GM20431 (cell line): ENCODE measurements around the gene HAPLN3.

Source experiments
- in situ Hi-C: fragments of 300-500 bp; cut with MseI, MboI; formaldehyde crosslinking; loops from one replicate; pipeline ENCODE4 v1.15.0; 2020; ENCODE audit warnings: low sequenced_read_pairs; ENCODE audit not compliant: unreplicated experiment

Gene HAPLN3

GRCh38 chr15:88872106-88872505, 23.2 kb downstream of the HAPLN3 start:
- in situ Hi-C loops = no loop called here

GRCh38 chr15:88871313-88871712, 24.0 kb downstream of the HAPLN3 start:
- in situ Hi-C loops = no loop called here

- in situ Hi-C loops = no loop called here
These were observed 29.0 kb downstream of the HAPLN3 start for GRCh38 chr15:88866295-88866881.

GRCh38 chr15:88865498-88866099, 29.7 kb downstream of the HAPLN3 start:
- in situ Hi-C loops = no loop called here

- in situ Hi-C loops = no loop called here
These were observed 30.4 kb downstream of the HAPLN3 start for GRCh38 chr15:88864861-88865497.

- in situ Hi-C loops = no loop called here
These were observed 31.9 kb downstream of the HAPLN3 start for GRCh38 chr15:88863412-88863811.

GRCh38 chr15:88860212-88860611, 35.1 kb downstream of the HAPLN3 start:
- in situ Hi-C loops = no loop called here

- in situ Hi-C loops = no loop called here
These were observed 35.8 kb downstream of the HAPLN3 start for GRCh38 chr15:88859550-88859949.

- in situ Hi-C loops = no loop called here
These were observed 36.4 kb downstream of the HAPLN3 start for GRCh38 chr15:88858934-88859333.

GRCh38 chr15:88852476-88852875, 42.9 kb downstream of the HAPLN3 start:
- in situ Hi-C loops = no loop called here

- in situ Hi-C loops = no loop called here
These were observed 45.8 kb downstream of the HAPLN3 start for GRCh38 chr15:88849376-88850072.

GRCh38 chr15:88848203-88848602, 47.1 kb downstream of the HAPLN3 start:
- in situ Hi-C loops = no loop called here

GRCh38 chr15:88847144-88847543, 48.2 kb downstream of the HAPLN3 start:
- in situ Hi-C loops = no loop called here

- in situ Hi-C loops = no loop called here
These were observed 49.7 kb downstream of the HAPLN3 start for GRCh38 chr15:88845616-88846015.

- in situ Hi-C loops = no loop called here
These were observed 50.5 kb downstream of the HAPLN3 start for GRCh38 chr15:88844749-88845386.

- in situ Hi-C loops = no loop called here
These were observed 52.0 kb downstream of the HAPLN3 start for GRCh38 chr15:88843334-88843733.

- in situ Hi-C loops = no loop called here
These were observed 53.2 kb downstream of the HAPLN3 start for GRCh38 chr15:88842156-88842555.

- in situ Hi-C loops = no loop called here
These were observed 54.1 kb downstream of the HAPLN3 start for GRCh38 chr15:88841236-88841635.

GRCh38 chr15:88839961-88840360, 55.4 kb downstream of the HAPLN3 start:
- in situ Hi-C loops = no loop called here

GRCh38 chr15:88839146-88839545, 56.2 kb downstream of the HAPLN3 start:
- in situ Hi-C loops = no loop called here

- in situ Hi-C loops = no loop called here
These were observed 56.7 kb downstream of the HAPLN3 start for GRCh38 chr15:88838667-88839066.
